Kidney epithelial cell (primary cell): Measurements from ENCODE around the gene ZNF425. TPM values are rescaled to one million over a fixed set of nuclear protein-coding genes. Genes with fewer than 3 reads are reported as not detected.
A peak's percentile ranks its signal among the peaks of the same experiment; 100 is the strongest.

Source experiments
- DNase-seq: peaks from one replicate; pipeline ENCODE4 v3.0.0-alpha.2; 2010; ENCODE audit warnings: low read depth
- H3K27me3 ChIP-seq: 2 replicates; pipeline ENCODE4 v1.6.0; 2011; ENCODE audit warnings: low read length; ENCODE audit not compliant: control insufficient read depth, insufficient read depth
- H3K36me3 ChIP-seq: 2 replicates; pipeline ENCODE4 v1.5.1; 2011; ENCODE audit warnings: low read length; ENCODE audit not compliant: control insufficient read depth, insufficient read depth
- H3K4me3 ChIP-seq: 2 replicates; pipeline ENCODE4 v1.5.1; 2011; ENCODE audit warnings: low read depth, mild to moderate bottlenecking, control low read depth, low read length
- CTCF ChIP-seq: IDR thresholded peaks from 2 replicates; pipeline ENCODE4 v1.5.1; 2011; ENCODE audit warnings: mild to moderate bottlenecking, moderate library complexity, low read length, control low read depth, inconsistent platforms; ENCODE audit not compliant: insufficient read depth, poor library complexity, severe bottlenecking
- total RNA-seq: library from RNA; depleted of rRNA; stranded (reverse); fragments of >200 nt; gene quantifications from 2 replicates; pipeline ENCODE4 v1.2.3, GENCODE V29; 2015

Gene ZNF425
- total RNA-seq, 1 donor from 2014 or later: 5.0 TPM

- H3K4me3 ChIP-seq: no peak overlapping the region
- no peak for TF ChIP-seq CTCF
- H3K36me3 ChIP-seq: peaks cover 2% of the 10 kb centered on the region
- DNase-seq: no peak
- H3K27me3 ChIP-seq: no peaks in the 10 kb centered on the region
Measured at GRCh38 chr7:149074116-149074885, 51.8 kb downstream of the ZNF425 start.

- Histone ChIP-seq H3K4me3 (no peak overlapping the region), H3K36me3 (peaks cover 2% of the 10 kb centered on the region), H3K27me3 (no peaks in the 10 kb centered on the region)
- no peak for TF ChIP-seq CTCF
- no peak for DNase-seq
Measured at GRCh38 chr7:149072438-149072775, 53.7 kb downstream of the ZNF425 start.

- TF ChIP-seq CTCF: peak; percentile 17
- no peak for DNase-seq
- Histone ChIP-seq H3K27me3 (no peaks in the 10 kb centered on the region), H3K4me3 (no peak overlapping the region), H3K36me3 (peaks cover 2% of the 10 kb centered on the region)
Measured at GRCh38 chr7:149071641-149072437, 54.3 kb downstream of the ZNF425 start.

GRCh38 chr7:149071182-149071635 is 54.9 kb downstream of the ZNF425 start:
- no peak for DNase-seq
- Histone ChIP-seq H3K27me3 (no peaks in the 10 kb centered on the region), H3K36me3 (peaks cover 2% of the 10 kb centered on the region), H3K4me3 (no peak overlapping the region)
- TF ChIP-seq CTCF: no peak

- Histone ChIP-seq H3K4me3 (no peak overlapping the region), H3K27me3 (no peaks in the 10 kb centered on the region), H3K36me3 (peaks cover 2% of the 10 kb centered on the region)
- no peak for DNase-seq
- no peak for TF ChIP-seq CTCF
Measured at GRCh38 chr7:149070372-149071125, 55.6 kb downstream of the ZNF425 start.
